ENCODE measurements around the gene LRRC30. TPM values are rescaled to one million over a fixed set of nuclear protein-coding genes. Genes with fewer than 3 reads are reported as not detected.

The LRRC30 gene
- polyA plus RNA-seq, 1 donor (not counting 4 experiments of a cell fraction or from before 2014, with no cell fraction given): not detected

DNA sequence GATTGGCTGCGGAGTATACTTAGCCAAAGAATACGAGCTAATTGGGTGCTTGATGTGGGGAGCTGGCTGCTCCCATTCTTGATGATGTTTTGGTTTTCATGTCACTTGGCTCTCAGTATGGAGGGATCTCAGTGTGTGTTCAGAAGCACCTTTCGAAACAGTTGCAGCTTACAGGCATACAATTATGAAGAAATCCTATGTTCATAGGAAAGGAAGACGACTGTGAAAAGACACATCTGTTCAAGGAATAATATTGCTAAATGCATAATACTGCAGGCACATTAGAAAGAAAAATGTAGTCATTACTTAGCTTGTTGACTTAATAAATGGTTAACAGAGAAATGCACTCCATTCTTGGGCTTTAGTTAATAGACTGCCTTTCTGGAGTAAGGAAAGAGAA lies 4.1 kb downstream of the LRRC30 start:
- H2AFZ ChIP-seq (ENCODE audit: control insufficient read depth, low read length): no peak overlapping the region
- no peak for FAIRE-seq
- no peaks in the 10 kb centered on the region for H3K36me3 ChIP-seq (ENCODE audit: control insufficient read depth in 2 of 2, extremely low read depth in 1 of 2, insufficient read depth in 2 of 2, low read length in 2 of 2)
- no peaks in the 10 kb centered on the region for H3K4me1 ChIP-seq (ENCODE audit: control insufficient read depth, extremely low read depth, insufficient read depth, low read length)
- no peak overlapping the region for H3K27ac ChIP-seq (ENCODE audit: control insufficient read depth, insufficient read depth, low read length)
- H3K79me2 ChIP-seq (ENCODE audit: control insufficient read depth, insufficient read depth, low read length): no peaks in the 10 kb centered on the region
- no peak overlapping the region for H3K9ac ChIP-seq (ENCODE audit: control insufficient read depth, extremely low read depth, insufficient read depth, low read length)
- TF ChIP-seq CTCF (optimal IDR thresholded peaks at IDR 0.05 in 1 of 3, IDR thresholded peaks at IDR 0.05 in 1 of 3, conservative IDR thresholded peaks at IDR 0.05 in 1 of 3; ENCODE audit: extremely low read depth in 1 of 3, insufficient read depth in 2 of 3, low read length in 3 of 3) (no peak), EZH2 (IDR thresholded peaks at IDR 0.05; ENCODE audit: low read length) (no peak)
- no peaks in the 10 kb centered on the region for H4K20me1 ChIP-seq (ENCODE audit: control insufficient read depth, extremely low read depth, insufficient read depth, low read length)
- DNase-seq (ENCODE audit: low read depth, low spot score): no peak
- H3K4me2 ChIP-seq (ENCODE audit: control insufficient read depth, extremely low read depth, insufficient read depth, low read depth, low read length): no peak overlapping the region
- no peaks in the 10 kb centered on the region for H3K9me1 ChIP-seq (ENCODE audit: control insufficient read depth, extremely low read depth, insufficient read depth, low read length)
- dilution Hi-C loops (cut with MboI; ENCODE audit: extremely low pct_ligation_motif_present, low sequenced_read_pairs): no loop called here
- no peaks in the 10 kb centered on the region for H3K9me3 ChIP-seq (ENCODE audit: control insufficient read depth, low read depth, low read length)
- H3K4me3 ChIP-seq (ENCODE audit: control insufficient read depth in 2 of 3, extremely low read depth in 1 of 3, insufficient read depth in 2 of 3, low read depth in 1 of 3, low read length in 3 of 3): no peak overlapping the region
- H3K27me3 ChIP-seq (ENCODE audit: control insufficient read depth, extremely low read depth, insufficient read depth, low read length): peaks cover 4% of the 10 kb centered on the region

- H2AFZ ChIP-seq (ENCODE audit: control insufficient read depth, low read length): no peak overlapping the region
These were observed 5.2 kb downstream of the LRRC30 start for GRCh38 chr18:7236072-7236471.

More at GRCh38 chr18:7236072-7236471, 5.2 kb downstream of the LRRC30 start:
- no peak overlapping the region for H3K27ac ChIP-seq (ENCODE audit: control insufficient read depth, insufficient read depth, low read length)
- dilution Hi-C loops (cut with MboI; ENCODE audit: extremely low pct_ligation_motif_present, low sequenced_read_pairs): no loop called here
- no peak overlapping the region for H3K4me3 ChIP-seq (ENCODE audit: control insufficient read depth in 2 of 3, extremely low read depth in 1 of 3, insufficient read depth in 2 of 3, low read depth in 1 of 3, low read length in 3 of 3)
- no peak overlapping the region for H3K9ac ChIP-seq (ENCODE audit: control insufficient read depth, extremely low read depth, insufficient read depth, low read length)
- no peaks in the 10 kb centered on the region for H3K9me1 ChIP-seq (ENCODE audit: control insufficient read depth, extremely low read depth, insufficient read depth, low read length)
- no peaks in the 10 kb centered on the region for H3K9me3 ChIP-seq (ENCODE audit: control insufficient read depth, low read depth, low read length)
- H3K36me3 ChIP-seq (ENCODE audit: control insufficient read depth in 2 of 2, extremely low read depth in 1 of 2, insufficient read depth in 2 of 2, low read length in 2 of 2): no peaks in the 10 kb centered on the region
- DNase-seq (ENCODE audit: low read depth, low spot score) (no peak), FAIRE-seq (no peak)
- TF ChIP-seq CTCF (optimal IDR thresholded peaks at IDR 0.05 in 1 of 3, IDR thresholded peaks at IDR 0.05 in 1 of 3, conservative IDR thresholded peaks at IDR 0.05 in 1 of 3; ENCODE audit: extremely low read depth in 1 of 3, insufficient read depth in 2 of 3, low read length in 3 of 3) (no peak), EZH2 (IDR thresholded peaks at IDR 0.05; ENCODE audit: low read length) (no peak)
- no peaks in the 10 kb centered on the region for H4K20me1 ChIP-seq (ENCODE audit: control insufficient read depth, extremely low read depth, insufficient read depth, low read length)
- H3K79me2 ChIP-seq (ENCODE audit: control insufficient read depth, insufficient read depth, low read length): no peaks in the 10 kb centered on the region
- no peak overlapping the region for H3K4me2 ChIP-seq (ENCODE audit: control insufficient read depth, extremely low read depth, insufficient read depth, low read depth, low read length)
- no peaks in the 10 kb centered on the region for H3K4me1 ChIP-seq (ENCODE audit: control insufficient read depth, extremely low read depth, insufficient read depth, low read length)
- peaks cover 4% of the 10 kb centered on the region for H3K27me3 ChIP-seq (ENCODE audit: control insufficient read depth, extremely low read depth, insufficient read depth, low read length)

All from keratinocyte (primary cell).